ENCODE results near the gene RPS5.

Gene RPS5

DNA sequence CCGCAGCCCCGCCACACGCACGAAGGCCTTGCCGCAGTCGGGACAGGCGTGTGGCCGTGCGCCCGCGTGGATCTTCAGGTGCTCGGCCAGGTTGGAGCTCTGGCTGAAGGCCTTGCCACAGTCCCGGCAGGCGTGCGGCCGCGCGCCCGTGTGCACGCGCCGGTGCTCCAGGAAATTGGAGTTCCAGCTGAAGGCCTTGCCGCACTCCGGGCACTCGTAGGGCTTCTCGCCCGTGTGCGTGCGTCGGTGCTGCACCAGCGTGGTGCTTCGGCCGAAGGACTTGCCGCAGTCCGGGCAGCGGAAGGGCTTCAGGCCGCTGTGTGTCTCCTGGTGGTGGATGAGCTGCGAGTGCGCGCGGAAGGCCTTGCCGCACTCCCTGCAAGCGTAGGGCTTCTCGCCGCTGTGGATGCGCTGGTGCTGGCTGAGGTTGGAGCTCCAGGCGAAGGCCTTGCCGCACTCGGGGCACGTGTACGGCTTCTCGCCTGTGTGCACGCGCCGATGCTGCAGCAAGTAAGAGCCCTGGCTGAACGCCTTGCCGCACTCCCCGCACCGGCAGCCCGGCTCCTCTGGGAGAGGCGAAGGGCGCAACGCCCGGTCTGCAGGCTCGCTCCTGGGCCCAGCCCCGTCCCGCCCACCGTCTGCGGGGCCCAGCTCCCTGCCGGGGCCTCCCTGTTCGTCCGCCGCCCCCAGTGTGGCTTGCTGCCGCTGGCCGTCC, 30.1 kb upstream of the RPS5 start:
- no peaks in the 10 kb centered on the region for H3K9me3 Mint-ChIP-seq
- H3K27ac Mint-ChIP-seq, result no peak overlapping the region
- H3K27me3 Mint-ChIP-seq (ENCODE audit: low read depth, poor library complexity), result peaks cover 4% of the 10 kb centered on the region

DNA sequence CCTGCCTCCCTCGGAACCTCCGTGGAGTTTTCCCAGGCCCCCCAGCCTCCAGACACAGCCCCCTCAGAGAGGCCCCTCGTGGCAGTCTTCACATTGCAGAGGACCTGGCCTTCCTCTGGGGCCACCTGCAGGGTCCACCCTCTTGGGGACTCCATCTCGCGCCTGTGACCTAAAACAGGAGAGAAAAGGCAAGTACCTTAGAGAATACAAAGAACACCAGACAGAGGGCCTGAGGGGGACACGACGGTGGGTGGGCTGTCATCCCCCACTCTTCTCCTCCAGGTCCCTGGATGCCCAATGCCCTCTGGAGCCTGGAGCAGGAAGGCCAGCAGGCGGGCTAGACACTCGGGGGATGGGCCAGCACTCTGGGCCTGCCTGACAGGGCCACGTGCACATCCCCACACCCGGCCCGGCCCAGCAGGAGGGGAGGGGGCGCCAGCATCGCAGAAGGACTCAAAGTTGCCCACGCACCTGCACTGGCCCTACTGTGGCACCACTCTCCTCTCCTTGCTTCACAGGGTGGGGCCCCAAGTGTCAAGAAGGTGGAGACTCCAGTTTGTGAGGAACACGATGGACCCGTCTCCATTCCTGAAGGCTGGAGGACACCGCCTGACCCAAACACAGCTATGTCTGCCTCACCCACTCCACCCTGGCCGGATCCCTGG, 29.5 kb upstream of the RPS5 start:
- Mint-ChIP-seq H3K4me3 (no peak overlapping the region), H3K9me3 (no peaks in the 10 kb centered on the region), H3K27me3 (ENCODE audit: low read depth, poor library complexity) (peaks cover 4% of the 10 kb centered on the region), H3K36me3 (ENCODE audit: low read depth) (peaks cover 7% of the 10 kb centered on the region), H3K27ac (peak overlapping the region; percentile 69), H3K4me1 (peaks cover 30% of the 10 kb centered on the region)
- TF ChIP-seq, protein P1, sequence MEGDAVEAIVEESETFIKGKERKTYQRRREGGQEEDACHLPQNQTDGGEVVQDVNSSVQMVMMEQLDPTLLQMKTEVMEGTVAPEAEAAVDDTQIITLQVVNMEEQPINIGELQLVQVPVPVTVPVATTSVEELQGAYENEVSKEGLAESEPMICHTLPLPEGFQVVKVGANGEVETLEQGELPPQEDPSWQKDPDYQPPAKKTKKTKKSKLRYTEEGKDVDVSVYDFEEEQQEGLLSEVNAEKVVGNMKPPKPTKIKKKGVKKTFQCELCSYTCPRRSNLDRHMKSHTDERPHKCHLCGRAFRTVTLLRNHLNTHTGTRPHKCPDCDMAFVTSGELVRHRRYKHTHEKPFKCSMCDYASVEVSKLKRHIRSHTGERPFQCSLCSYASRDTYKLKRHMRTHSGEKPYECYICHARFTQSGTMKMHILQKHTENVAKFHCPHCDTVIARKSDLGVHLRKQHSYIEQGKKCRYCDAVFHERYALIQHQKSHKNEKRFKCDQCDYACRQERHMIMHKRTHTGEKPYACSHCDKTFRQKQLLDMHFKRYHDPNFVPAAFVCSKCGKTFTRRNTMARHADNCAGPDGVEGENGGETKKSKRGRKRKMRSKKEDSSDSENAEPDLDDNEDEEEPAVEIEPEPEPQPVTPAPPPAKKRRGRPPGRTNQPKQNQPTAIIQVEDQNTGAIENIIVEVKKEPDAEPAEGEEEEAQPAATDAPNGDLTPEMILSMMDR (IDR thresholded peaks at IDR 0.05), result no peak
- no peak for DNase-seq

More for the DNA sequence above, 30.1 kb upstream of the RPS5 start:
- peaks cover 34% of the 10 kb centered on the region for H3K4me1 Mint-ChIP-seq
- peaks cover 11% of the 10 kb centered on the region for H3K36me3 Mint-ChIP-seq (ENCODE audit: low read depth)
- H3K4me3 Mint-ChIP-seq, result no peak overlapping the region
- TF ChIP-seq, protein P1 (IDR thresholded peaks at IDR 0.05), result no peak
- DNase-seq, result no peak

DNA sequence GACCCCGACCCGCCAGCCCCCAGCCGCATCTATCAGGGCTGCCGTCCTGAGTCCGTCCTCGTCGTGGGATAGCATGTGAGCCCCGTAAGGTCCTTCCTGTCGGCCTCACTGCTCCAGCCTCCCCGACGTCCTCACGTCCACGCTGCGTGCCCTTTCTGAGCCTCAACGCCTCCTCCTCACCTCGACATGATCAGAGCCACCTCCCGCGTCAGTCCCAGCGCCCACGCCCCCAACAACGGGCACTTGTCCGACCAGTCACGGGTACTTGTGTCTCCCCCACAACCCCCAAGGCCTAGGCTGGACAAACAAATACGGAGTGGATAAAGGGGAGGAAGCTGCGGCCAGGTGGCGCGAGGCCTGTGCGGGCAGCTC, 25.2 kb upstream of the RPS5 start:
- peaks cover 26% of the 10 kb centered on the region for H3K4me1 Mint-ChIP-seq
- H3K27ac Mint-ChIP-seq, result peak overlapping the region; percentile 99
- H3K4me3 Mint-ChIP-seq, result peak overlapping the region; percentile 97
- DNase-seq, result no peak
- no peaks in the 10 kb centered on the region for H3K9me3 Mint-ChIP-seq
- H3K36me3 Mint-ChIP-seq (ENCODE audit: low read depth), result no peaks in the 10 kb centered on the region
- peaks cover 4% of the 10 kb centered on the region for H3K27me3 Mint-ChIP-seq (ENCODE audit: low read depth, poor library complexity)
- TF ChIP-seq, protein P1 (IDR thresholded peaks at IDR 0.05), result no peak

DNA sequence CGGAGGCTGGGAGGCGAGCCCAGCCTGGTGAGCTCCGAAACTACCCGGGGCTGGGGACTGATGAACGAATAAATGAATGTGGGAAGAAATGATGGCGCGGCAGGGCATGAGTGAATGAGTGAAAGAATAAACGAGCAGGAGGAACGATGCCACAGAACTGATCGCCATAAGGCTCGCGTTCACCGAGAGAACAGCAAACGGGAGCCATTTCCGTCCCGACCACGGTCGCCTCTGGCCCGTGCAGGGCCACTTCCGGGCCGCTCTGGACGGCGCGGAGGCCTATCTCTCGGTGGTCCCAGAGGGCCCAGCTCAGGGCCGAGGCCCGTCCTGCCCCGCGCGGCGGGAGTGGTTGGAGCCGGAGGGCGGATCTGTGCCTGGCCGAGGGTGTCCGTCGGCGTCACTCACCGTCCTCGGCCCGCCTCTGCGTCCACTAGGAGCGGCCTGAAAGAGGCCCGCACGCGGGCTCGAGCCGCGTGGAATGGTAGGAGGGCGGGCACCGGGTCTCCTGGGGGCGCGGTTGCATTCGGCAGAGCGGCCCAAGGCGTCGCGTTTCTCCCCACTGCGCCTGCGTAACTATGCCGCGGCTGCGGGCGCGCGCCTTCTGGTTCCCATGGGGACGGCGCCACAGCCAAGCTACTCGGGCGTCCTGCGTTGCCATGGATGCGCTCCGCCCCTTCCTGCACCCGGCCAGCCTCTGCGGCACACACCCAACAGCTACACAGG, 24.6 kb upstream of the RPS5 start, which contains the start of gene ZNF497:
Gene ZNF497 (minus strand): TSS at position 480 of the 723 bp plus-strand sequence. CDS start 5,116 bp downstream, outside the sequence.
- H3K4me1 Mint-ChIP-seq, result peaks cover 26% of the 10 kb centered on the region
- no peaks in the 10 kb centered on the region for H3K9me3 Mint-ChIP-seq
- TF ChIP-seq, protein P1 (IDR thresholded peaks at IDR 0.05), result no peak
- H3K4me3 Mint-ChIP-seq, result peak within 1 kb of the TSS; percentile 97
- H3K27ac Mint-ChIP-seq, result peak within 1 kb of the TSS; percentile 99
- DNase-seq, result peak; percentile 97
- H3K27me3 Mint-ChIP-seq (ENCODE audit: low read depth, poor library complexity), result peaks cover 4% of the 10 kb centered on the region
- H3K36me3 Mint-ChIP-seq (ENCODE audit: low read depth), result peaks cover 4% of the 10 kb centered on the region

DNA sequence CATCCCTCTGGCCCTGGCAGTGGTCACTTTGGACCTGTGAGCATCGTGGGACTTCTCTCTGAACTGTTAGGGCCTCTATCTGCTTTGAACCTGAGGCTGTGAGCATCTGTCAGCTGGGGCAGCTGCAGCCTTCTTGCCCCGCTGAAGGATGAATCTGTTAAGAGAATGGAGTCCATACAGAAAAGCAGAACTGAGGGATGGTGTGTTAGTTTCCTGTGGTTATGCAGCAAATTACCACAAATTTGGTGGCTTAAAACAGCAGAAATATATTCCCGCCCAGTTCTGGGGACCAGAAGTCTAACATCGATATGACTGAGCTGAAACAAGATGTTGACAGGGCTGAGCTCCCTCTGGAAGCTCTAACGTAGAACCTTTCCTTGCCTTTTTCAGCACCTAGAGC, 22.9 kb upstream of the RPS5 start:
- no peak for DNase-seq
- Mint-ChIP-seq H3K9me3 (no peaks in the 10 kb centered on the region), H3K36me3 (ENCODE audit: low read depth) (peaks cover 6% of the 10 kb centered on the region), H3K4me1 (peaks cover 26% of the 10 kb centered on the region), H3K27me3 (ENCODE audit: low read depth, poor library complexity) (peaks cover 4% of the 10 kb centered on the region), H3K27ac (no peak overlapping the region), H3K4me3 (no peak overlapping the region)
- TF ChIP-seq, protein P1 (IDR thresholded peaks at IDR 0.05), result no peak
